ENCODE measurements around the gene STEAP1B.

The STEAP1B gene

GRCh38 chr7:22419488-22419887, 80.5 kb downstream of the STEAP1B start:
- H3K4me3 ChIP-seq (ENCODE audit: low read depth, low read length): no peak overlapping the region
- no peak for DNase-seq (ENCODE audit: low read depth)
- TF ChIP-seq CTCF (IDR thresholded peaks at IDR 0.05; ENCODE audit: control insufficient read depth, extremely low read depth, insufficient read depth): no peak

DNA sequence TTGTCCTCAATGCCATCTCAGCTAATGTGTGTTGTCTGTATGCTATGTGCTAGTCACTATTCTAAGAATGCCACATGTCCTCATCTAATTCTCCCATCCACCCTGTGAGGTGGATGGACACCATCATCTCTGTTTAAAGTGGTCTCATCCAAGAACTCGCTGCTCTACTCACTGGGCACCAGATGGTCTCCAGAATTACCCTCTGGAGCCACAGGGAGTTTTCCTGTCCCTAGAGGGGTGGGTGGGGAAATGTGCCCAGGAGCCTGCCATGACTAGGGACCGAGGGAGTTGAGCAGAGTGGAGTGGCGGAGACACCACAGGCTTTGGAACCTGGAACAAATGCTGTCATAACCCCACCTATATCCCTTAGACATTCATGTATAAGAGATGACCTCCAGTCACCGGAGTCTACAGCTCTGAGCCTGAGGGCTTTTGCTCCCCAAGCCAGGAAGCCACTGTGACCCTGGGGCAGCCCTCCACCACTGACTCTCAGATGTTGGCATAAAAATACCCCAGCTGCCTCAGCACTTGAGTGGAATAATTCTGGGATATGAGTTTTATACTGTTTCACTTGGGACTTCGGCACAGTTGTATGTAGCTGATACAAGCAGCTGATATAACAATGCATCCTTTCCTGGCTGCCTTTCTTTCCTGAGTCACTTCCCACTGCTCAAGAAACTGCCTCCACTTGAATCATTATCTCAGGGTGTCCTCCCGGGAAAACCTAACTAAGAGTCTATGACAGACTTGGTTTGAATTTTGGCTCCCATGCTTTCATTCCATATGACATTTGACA, 81.5 kb downstream of the STEAP1B start:
- no peak for TF ChIP-seq CTCF (IDR thresholded peaks at IDR 0.05; ENCODE audit: control insufficient read depth, extremely low read depth, insufficient read depth)
- no peak overlapping the region for H3K4me3 ChIP-seq (ENCODE audit: low read depth, low read length)
- no peak for DNase-seq (ENCODE audit: low read depth)

DNA sequence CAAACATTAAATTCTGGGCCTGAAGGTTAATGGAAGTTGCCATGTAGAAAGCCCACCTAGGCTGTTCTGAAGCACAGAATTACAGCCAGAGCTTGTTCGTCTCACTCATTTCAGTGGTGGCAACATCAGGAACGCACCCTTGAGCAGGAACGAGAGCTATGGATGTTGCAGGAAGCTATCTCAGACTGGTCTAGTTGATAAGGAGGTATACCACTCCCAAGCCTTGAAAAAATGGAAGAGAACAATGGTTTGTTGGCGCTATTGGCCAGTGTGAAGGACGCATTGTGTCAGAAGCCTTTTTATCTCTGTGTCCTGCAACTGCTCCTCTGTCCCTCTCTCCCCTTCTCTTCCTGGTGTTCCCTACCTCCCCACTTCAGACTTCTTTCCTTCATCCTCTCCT, 82.1 kb downstream of the STEAP1B start:
- no peak for DNase-seq (ENCODE audit: low read depth)
- no peak overlapping the region for H3K4me3 ChIP-seq (ENCODE audit: low read depth, low read length)
- TF ChIP-seq CTCF (IDR thresholded peaks at IDR 0.05; ENCODE audit: control insufficient read depth, extremely low read depth, insufficient read depth): no peak

DNA sequence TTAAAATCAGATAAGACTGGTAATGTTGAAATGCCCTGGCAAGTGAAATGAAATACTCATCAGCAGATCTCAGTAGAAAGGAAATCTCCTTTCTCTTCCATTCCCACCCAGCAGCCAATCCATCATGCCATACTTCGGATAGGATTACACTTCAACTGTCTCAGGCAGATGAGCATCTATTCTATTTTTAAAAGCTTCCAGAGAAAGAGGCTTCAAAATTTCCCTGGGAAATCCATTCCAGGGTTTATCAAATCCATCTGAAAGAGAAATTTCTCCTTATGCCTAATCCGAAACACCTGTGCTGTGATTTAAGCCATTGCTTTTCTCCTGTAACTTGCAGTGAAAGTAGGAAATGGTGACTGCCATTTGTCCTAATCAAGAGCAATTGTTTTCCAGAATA, 82.6 kb downstream of the STEAP1B start:
- no peak overlapping the region for H3K4me3 ChIP-seq (ENCODE audit: low read depth, low read length)
- no peak for TF ChIP-seq CTCF (IDR thresholded peaks at IDR 0.05; ENCODE audit: control insufficient read depth, extremely low read depth, insufficient read depth)
- no peak for DNase-seq (ENCODE audit: low read depth)

DNA sequence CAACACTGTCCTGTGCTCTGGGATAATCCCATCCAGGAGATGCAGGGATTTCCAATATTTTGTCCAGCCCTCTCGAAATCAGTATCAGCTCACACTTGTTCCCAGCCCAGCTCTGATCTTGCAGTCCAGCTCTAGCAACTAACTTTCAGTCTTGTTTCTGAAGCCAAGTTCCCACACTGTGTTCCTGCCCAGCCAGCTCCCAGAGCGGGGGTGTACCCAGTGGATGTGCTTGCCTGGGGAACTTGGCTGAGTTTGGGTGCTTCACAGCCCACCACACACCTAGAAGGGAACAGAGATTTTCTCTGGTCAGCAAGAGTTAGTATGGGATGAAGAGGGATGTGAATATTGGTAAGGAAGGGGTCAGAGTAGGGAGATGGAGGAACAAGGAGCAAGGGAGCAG, 85.6 kb downstream of the STEAP1B start:
- no peak for DNase-seq (ENCODE audit: low read depth)
- H3K4me3 ChIP-seq (ENCODE audit: low read depth, low read length): no peak overlapping the region
- no peak for TF ChIP-seq CTCF (IDR thresholded peaks at IDR 0.05; ENCODE audit: control insufficient read depth, extremely low read depth, insufficient read depth)

DNA sequence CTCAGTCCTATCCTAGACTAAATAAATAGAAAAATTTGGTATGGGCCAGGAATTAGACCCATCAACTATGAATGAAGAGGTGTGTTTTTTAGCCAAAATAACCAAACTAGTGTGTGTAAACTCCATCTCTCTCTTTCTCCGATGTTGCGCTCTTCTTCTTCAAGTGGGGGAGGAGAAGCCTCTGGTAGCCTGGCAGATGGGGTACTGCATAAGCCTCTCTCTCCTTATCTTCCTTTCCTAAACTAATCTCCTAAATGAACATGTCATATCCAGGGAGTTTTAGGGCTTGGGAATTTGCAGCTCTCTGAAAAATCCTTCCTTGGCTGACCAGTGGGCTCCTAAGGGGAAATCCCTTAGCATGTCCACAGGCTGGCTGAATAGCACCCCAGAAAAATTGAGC, 86.8 kb downstream of the STEAP1B start:
- no peak for DNase-seq (ENCODE audit: low read depth)
- H3K4me3 ChIP-seq (ENCODE audit: low read depth, low read length): no peak overlapping the region
- no peak for TF ChIP-seq CTCF (IDR thresholded peaks at IDR 0.05; ENCODE audit: control insufficient read depth, extremely low read depth, insufficient read depth)

All from LNCaP clone FGC (cell line).